ENCODE results near the gene ARHGEF7. TPM values are rescaled to one million over a fixed set of nuclear protein-coding genes. Genes with fewer than 3 reads are reported as not detected.

ARHGEF7 gene
- total RNA-seq, 2 donors from 2014 or later: 57.9 to 97.3 TPM

DNA sequence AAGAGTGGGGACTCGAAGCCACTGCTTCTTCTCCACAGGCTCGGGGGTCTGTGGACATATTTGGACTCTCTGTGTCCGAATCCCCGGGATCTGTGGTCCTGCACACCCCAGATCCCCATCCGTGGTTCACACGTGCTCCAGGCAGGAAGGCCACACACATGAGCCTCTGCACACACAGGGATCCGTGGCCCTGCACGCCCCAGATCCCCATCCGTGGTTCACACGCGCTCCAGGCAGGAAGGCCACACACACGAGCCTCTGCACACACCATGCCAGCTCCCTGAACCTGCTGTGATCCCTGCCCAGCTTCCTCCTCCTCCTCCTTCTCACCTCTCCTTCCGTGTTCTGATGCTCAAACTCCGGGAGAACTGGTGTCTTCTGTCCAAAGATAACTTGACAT lies 208.4 kb downstream of the ARHGEF7 start:
- no peak for TF ChIP-seq POLR2A (IDR thresholded peaks at IDR 0.05)
- TF ChIP-seq, protein P1, sequence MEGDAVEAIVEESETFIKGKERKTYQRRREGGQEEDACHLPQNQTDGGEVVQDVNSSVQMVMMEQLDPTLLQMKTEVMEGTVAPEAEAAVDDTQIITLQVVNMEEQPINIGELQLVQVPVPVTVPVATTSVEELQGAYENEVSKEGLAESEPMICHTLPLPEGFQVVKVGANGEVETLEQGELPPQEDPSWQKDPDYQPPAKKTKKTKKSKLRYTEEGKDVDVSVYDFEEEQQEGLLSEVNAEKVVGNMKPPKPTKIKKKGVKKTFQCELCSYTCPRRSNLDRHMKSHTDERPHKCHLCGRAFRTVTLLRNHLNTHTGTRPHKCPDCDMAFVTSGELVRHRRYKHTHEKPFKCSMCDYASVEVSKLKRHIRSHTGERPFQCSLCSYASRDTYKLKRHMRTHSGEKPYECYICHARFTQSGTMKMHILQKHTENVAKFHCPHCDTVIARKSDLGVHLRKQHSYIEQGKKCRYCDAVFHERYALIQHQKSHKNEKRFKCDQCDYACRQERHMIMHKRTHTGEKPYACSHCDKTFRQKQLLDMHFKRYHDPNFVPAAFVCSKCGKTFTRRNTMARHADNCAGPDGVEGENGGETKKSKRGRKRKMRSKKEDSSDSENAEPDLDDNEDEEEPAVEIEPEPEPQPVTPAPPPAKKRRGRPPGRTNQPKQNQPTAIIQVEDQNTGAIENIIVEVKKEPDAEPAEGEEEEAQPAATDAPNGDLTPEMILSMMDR (IDR thresholded peaks at IDR 0.05): no peak
- no peak for TF ChIP-seq POLR2AphosphoS5 (IDR thresholded peaks at IDR 0.05)
- Histone ChIP-seq H3K4me1 (replicated peaks) (no peaks in the 10 kb centered on the region), H3K27ac (no peak overlapping the region), H3K4me3 (no peak overlapping the region), H3K36me3 (no peaks in the 10 kb centered on the region), H3K9me3 (no peaks in the 10 kb centered on the region), H3K27me3 (replicated peaks; ENCODE audit: insufficient read depth) (no peaks in the 10 kb centered on the region)
- DNase-seq (ENCODE audit: low spot score): no peak
- intact Hi-C loops (cut with DNase I): no loop called here
- WGBS: 82% methylated on average over 14 of the region's 14 CpGs

DNA sequence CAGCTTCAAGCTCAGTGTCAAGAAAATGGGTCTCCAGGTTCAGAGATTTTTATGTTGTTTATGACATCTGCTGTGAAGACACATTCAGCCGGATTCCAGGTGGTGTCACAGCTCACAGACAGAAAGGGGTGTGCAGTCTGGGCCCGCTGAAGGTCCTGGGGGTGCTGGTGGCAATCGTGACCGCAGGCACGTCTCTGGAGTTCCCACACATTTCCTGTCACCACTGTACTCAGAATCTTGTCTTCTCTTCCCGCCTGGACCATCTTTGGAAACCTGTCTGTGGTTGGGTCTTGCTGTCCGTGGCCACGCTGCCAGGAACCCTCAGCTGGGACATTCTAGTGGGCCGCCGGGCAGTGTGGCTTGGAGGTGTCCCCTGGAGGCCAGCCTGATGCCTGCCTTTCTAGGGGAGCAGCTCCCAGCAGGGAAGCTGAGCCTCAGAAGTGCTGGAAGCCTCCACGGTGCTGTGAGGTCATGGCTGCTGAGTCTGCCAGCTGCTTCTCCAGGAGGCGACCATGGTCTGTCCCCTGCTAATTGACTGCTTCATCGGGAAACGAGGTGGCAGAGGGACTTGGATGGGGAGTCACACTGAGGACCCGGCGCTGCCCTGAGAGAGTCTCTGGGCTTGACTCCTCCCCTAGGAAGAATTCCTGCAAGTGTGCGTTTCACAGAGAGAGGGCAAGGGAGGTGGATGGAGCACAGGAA lies 209.0 kb downstream of the ARHGEF7 start:
- TF ChIP-seq POLR2A (IDR thresholded peaks at IDR 0.05): no peak
- no peak for TF ChIP-seq POLR2AphosphoS5 (IDR thresholded peaks at IDR 0.05)
- TF ChIP-seq, protein P1 (IDR thresholded peaks at IDR 0.05): no peak
- WGBS: 76% methylated on average over 17 of the region's 17 CpGs
- no peak for DNase-seq (ENCODE audit: low spot score)
- Histone ChIP-seq H3K4me1 (replicated peaks) (no peaks in the 10 kb centered on the region), H3K27me3 (replicated peaks; ENCODE audit: insufficient read depth) (no peaks in the 10 kb centered on the region), H3K9me3 (no peaks in the 10 kb centered on the region), H3K27ac (no peak overlapping the region), H3K4me3 (no peak overlapping the region), H3K36me3 (no peaks in the 10 kb centered on the region)
- intact Hi-C loops (cut with DNase I): no loop called here

DNA sequence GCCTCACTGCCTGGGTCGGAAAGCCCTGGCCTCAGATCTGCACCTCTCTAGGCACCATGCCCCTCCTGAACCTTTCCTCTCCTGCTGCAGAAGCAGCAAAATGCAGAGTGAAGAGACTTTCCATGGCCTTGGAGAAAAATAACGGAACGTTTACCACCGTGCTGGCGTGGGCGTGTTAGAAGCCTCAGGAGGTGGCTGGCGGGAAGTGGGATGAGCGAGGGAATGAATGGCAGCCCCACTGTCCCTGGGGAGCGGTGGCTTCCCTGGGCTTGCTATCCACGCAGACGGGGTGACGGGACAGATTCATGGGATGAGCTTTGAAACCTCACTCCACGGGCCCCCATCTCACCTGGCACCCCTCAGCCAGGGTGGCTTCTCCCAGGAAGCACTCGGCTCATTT lies 209.6 kb downstream of the ARHGEF7 start:
- Histone ChIP-seq H3K9me3 (no peaks in the 10 kb centered on the region), H3K36me3 (no peaks in the 10 kb centered on the region), H3K27me3 (replicated peaks; ENCODE audit: insufficient read depth) (no peaks in the 10 kb centered on the region), H3K4me1 (replicated peaks) (no peaks in the 10 kb centered on the region), H3K27ac (no peak overlapping the region), H3K4me3 (no peak overlapping the region)
- intact Hi-C loops (cut with DNase I): no loop called here
- DNase-seq (ENCODE audit: low spot score): no peak
- TF ChIP-seq, protein P1 (IDR thresholded peaks at IDR 0.05): no peak
- TF ChIP-seq POLR2AphosphoS5 (IDR thresholded peaks at IDR 0.05) (no peak), POLR2A (IDR thresholded peaks at IDR 0.05) (no peak)
- WGBS: 77% methylated on average over 14 of the region's 14 CpGs

DNA sequence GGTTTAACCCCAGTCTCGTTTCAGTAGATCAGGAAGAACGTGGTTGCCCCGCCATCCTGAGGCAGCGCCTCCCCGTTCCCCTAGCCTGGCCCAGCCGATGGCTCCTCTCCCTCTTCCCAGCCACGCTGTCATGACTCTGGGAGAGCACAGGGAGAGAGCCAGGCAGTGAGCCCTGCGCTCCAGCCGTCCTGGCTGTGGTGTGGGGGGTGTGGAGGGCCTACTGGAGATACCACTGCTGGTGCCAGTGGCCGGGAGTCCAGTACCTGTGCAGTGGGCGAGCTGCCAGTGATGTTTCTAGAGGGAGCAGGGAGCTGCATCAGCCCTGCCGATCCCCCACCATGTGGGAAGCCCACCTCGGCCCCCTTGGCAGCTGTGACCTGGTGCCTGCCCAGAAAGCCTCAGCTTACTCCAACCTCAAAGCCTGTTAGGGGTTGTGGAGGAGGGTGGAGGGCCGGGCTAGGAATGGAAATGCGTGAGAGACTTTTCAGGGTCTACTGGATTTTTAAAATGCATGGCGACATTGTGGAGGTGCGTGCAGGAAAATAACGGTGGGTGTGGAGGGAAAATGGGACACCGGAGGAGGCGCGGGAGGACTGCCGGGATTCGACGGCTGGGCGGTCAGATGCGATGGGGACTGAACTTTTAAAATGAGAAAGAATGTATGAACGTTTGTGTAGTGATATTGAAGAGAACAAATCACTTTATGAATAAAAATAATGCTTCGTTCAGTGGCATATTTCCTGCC lies 210.2 kb downstream of the ARHGEF7 start:
- 87% methylated on average over 28 of the region's 28 CpGs for WGBS
- intact Hi-C loops (cut with DNase I): no loop called here
- Histone ChIP-seq H3K27me3 (replicated peaks; ENCODE audit: insufficient read depth) (no peaks in the 10 kb centered on the region), H3K27ac (no peak overlapping the region), H3K36me3 (no peaks in the 10 kb centered on the region), H3K4me1 (replicated peaks) (no peaks in the 10 kb centered on the region), H3K9me3 (no peaks in the 10 kb centered on the region), H3K4me3 (no peak overlapping the region)
- DNase-seq (ENCODE audit: low spot score): no peak
- TF ChIP-seq POLR2A (IDR thresholded peaks at IDR 0.05): no peak
- TF ChIP-seq, protein P1 (IDR thresholded peaks at IDR 0.05): no peak
- no peak for TF ChIP-seq POLR2AphosphoS5 (IDR thresholded peaks at IDR 0.05)
